GM12875 (cell line): ENCODE data around the gene CYS1.
"Not testable (repeated sequence)": the region's sequence is repeated elsewhere in the genome, so short reads cannot be mapped to it uniquely, and the experiment has no call there.

Experiments
- H3K4me3 ChIP-seq: one replicate; pipeline ENCODE4 v1.5.1; 2011; ENCODE audit warnings: low read depth, low read length, control low read depth
- TF ChIP-seq, protein P1 (sequence below): IDR thresholded peaks from 2 replicates; pipeline ENCODE4 v1.5.1; 2011; ENCODE audit warnings: low read depth, mild to moderate bottlenecking, control low read depth, inconsistent platforms, low read length, moderate library complexity, borderline replicate concordance; ENCODE audit not compliant: insufficient read depth

Gene CYS1

DNA sequence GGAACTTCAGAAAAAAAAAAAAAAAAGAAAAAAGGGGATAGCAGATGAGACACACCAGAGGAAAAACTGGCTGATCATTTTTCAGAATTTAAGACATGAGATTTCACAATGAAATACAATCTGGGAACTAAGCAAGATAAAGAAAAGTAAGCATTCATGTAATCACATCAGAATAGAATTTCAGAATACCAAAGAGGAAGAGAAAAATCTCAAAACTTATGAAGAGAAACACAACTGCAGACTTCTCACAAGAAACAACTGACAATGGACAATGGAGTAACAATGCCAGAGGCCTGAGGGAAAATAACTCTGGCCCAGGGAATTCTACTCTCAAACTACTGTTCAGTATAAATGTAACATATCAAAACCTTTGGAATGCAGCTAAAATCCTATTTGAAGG, 29.1 kb upstream of the CYS1 start:
- TF ChIP-seq, protein P1, sequence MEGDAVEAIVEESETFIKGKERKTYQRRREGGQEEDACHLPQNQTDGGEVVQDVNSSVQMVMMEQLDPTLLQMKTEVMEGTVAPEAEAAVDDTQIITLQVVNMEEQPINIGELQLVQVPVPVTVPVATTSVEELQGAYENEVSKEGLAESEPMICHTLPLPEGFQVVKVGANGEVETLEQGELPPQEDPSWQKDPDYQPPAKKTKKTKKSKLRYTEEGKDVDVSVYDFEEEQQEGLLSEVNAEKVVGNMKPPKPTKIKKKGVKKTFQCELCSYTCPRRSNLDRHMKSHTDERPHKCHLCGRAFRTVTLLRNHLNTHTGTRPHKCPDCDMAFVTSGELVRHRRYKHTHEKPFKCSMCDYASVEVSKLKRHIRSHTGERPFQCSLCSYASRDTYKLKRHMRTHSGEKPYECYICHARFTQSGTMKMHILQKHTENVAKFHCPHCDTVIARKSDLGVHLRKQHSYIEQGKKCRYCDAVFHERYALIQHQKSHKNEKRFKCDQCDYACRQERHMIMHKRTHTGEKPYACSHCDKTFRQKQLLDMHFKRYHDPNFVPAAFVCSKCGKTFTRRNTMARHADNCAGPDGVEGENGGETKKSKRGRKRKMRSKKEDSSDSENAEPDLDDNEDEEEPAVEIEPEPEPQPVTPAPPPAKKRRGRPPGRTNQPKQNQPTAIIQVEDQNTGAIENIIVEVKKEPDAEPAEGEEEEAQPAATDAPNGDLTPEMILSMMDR = no peak

DNA sequence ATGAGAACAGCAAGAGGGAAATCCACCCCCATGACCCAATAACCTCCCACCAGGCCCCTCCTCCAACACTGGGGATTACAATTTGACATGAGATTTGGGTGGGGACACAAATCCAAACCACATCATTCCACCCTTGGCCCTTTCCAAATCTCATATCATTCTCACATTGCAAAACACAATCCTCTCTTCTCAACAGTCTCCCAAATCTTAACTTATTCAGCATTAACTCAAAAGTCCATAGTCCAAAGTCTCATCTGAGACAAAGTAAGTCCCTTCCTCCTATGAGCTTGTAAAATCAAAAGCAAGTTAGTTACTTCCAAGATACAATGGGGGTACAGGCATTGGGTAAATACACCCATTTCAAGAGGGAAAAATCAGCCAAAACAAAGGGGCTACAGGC, 24.7 kb upstream of the CYS1 start:
- not testable (repeated sequence) for H3K4me3 ChIP-seq

More for the DNA sequence above, 29.1 kb upstream of the CYS1 start:
- no peak overlapping the region for H3K4me3 ChIP-seq

DNA sequence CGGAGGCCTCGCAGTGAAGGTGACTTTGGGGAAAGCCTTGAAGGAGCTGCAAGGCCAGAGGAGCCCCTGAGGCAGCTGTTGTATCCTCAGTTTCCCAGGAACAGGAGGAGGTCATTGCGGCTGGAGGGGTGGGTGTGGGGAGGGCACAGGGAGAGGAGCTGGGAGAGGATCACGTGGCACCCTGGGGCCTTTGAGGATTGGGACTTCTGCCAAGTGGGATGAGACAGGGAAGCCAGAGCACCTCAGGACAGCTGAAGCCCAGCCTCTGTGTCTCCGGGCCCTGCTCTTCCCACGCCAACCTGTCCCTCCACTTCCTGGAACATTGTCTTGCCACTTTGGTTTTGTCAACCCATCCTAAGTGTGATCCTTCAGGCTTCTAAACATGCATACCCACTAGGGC, 23.0 kb upstream of the CYS1 start:
- H3K4me3 ChIP-seq = no peak overlapping the region
- TF ChIP-seq, protein P1 = no peak

DNA sequence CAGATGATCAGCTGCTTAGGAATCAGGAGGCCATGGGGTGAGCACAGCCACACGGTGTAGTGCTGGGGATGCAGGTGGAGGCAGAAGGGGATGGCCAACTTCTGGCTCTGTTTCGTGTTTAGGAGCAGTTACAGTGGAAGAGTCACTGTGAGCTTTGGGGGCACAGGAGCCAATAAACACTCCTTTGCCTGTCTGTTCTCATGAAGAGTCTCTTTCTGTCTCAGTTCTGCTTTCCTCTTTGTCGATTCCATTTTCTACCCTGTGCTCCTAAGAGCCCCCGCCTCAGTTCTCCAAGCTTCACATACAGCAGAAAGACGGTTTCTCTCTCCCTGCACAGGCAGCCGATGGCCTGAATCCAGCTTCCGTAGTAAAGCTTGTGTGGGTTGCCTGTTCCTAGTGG, 21.3 kb upstream of the CYS1 start:
- TF ChIP-seq, protein P1 = no peak
- H3K4me3 ChIP-seq = no peak overlapping the region

- TF ChIP-seq, protein P1 = peak; percentile 98
- no peak overlapping the region for H3K4me3 ChIP-seq
Measured at GRCh38 chr2:10097352-10098148, 17.3 kb upstream of the CYS1 start.

DNA sequence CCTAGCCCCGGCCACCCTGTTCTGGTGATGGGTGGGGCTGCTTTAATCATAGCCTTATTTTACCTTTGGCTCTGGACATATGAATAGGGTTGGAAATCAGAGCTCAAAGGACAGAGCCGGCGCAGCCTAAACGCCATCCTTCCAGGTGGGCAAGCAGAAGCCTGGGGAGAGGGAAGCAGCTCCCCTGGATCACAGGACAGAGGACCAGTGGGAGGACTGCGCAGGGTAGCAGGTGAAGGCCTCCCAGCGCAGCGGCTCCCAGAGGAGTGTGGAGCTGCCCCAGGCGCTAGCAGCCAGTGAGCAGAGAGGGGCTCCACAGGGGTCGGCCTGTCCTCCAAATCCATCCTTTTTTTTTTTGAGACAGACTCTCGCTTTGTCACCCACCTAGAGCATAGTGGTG, 16.4 kb upstream of the CYS1 start:
- H3K4me3 ChIP-seq = no peak overlapping the region
- TF ChIP-seq, protein P1 = no peak

DNA sequence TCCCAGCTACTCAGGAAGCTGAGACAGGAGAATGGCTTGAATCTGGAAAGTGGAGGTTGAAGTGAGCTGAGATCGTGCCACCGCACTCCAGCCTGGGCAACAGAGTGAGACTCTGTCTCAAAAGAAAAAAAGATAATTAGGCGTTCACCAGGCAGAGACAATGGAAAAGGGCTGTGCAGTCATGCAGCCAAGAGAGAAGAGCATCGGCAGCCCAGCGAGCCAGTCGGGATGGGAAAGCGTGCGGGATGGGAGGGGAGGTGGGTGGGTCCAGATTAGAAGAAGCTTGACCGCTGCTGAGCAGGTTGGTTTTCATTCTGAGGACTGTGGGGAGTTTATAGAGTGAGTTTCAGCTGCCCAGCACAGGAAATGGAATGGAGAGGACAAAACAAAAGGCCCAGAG, 15.0 kb upstream of the CYS1 start:
- no peak overlapping the region for H3K4me3 ChIP-seq
- TF ChIP-seq, protein P1 = no peak
